Mucosa of descending colon (tissue), 3 donors: ENCODE results near the gene SLC25A25. TPM values are rescaled to one million over a fixed set of nuclear protein-coding genes. Genes with fewer than 3 reads are reported as not detected.

Source experiments
- ATAC-seq: fragments of 200-7000 bp; cut with Tn5 transposase; one replicate; pipeline ENCODE4 v1.9.1; 2020; ENCODE audit warnings: mild to moderate bottlenecking, moderate library complexity
- DNase-seq, 3 donors: peaks; one replicate each; pipeline ENCODE4 v3.0.0-alpha.2; 2020
- H3K36me3 ChIP-seq: fragments of 200-600 bp; one replicate; pipeline ENCODE4 v1.8.0; 2021; ENCODE audit warnings: low read depth, mild to moderate bottlenecking
- H3K4me1 ChIP-seq: fragments of 200-600 bp; one replicate; pipeline ENCODE4 v1.8.0; 2021; ENCODE audit warnings: low read depth, mild to moderate bottlenecking
- H3K4me3 ChIP-seq: fragments of 200-600 bp; one replicate; pipeline ENCODE4 v1.8.0; 2021; ENCODE audit warnings: mild to moderate bottlenecking
- H3K9me3 ChIP-seq: fragments of 200-600 bp; one replicate; pipeline ENCODE4 v1.8.0; 2021; ENCODE audit warnings: mild to moderate bottlenecking
- CTCF ChIP-seq: fragments of 200-600 bp; IDR thresholded peaks from one replicate; pipeline ENCODE4 v1.8.0; 2022; ENCODE audit warnings: antibody characterized with exemption, mild to moderate bottlenecking
- intact Hi-C, 2 donors: fragments of 100-400 bp; cut with DNase I in 1 of 2; cut with micrococcal nuclease in 1 of 2; formaldehyde crosslinking; loops; one replicate each; pipeline versions ENCODE4 v1.11.0 to v1.11.1; 2022; cut with DNase I, micrococcal nuclease
- total RNA-seq, 3 donors: library from RNA; stranded (reverse); fragmentation: NEBNext Ultra II Directional in 2 of 3; extraction: Animal tissue kit (Norgen Biotek cat#: 25700) in 2 of 3; gene quantifications; one replicate each; pipeline versions ENCODE4 v1.2.1 to v1.2.4, GENCODE V29; 2021 to 2023
- donor health status: DM: no; HTN: no; CAD: no; lungs with moderate emphysema.
- donor health status: DM: no; HTN: no; CAD: no.
- donor health status: DM: no; HTN: yes; CAD: no.

SLC25A25 gene
- total RNA-seq, 3 donors from 2014 or later, result 19.1 to 27.3 (median 21.3) TPM

- Histone ChIP-seq H3K36me3 (no peaks in the 10 kb centered on the region), H3K4me3 (no peak overlapping the region), H3K9me3 (no peaks in the 10 kb centered on the region), H3K4me1 (peaks cover 25% of the 10 kb centered on the region)
- intact Hi-C loops, result no loop called here
- TF ChIP-seq CTCF, result no peak
- DNase-seq (peak in 1 of 3 donors; percentile 28), ATAC-seq (no peak)
These were observed 54.8 kb downstream of the SLC25A25 start for GRCh38 chr9:128122809-128123175.

- ATAC-seq (no peak), DNase-seq (peak in 2 of 3 donors; percentile 24 to 52)
- peaks cover 22% of the 10 kb centered on the region for H3K4me1 ChIP-seq
- no peaks in the 10 kb centered on the region for H3K9me3 ChIP-seq
- intact Hi-C loops, result no loop called here
- no peaks in the 10 kb centered on the region for H3K36me3 ChIP-seq
- no peak overlapping the region for H3K4me3 ChIP-seq
- TF ChIP-seq CTCF, result no peak
These were observed 55.5 kb downstream of the SLC25A25 start for GRCh38 chr9:128123451-128124080.

- no peaks in the 10 kb centered on the region for H3K9me3 ChIP-seq
- no peak overlapping the region for H3K4me3 ChIP-seq
- ATAC-seq (no peak), DNase-seq (peak in 2 of 3 donors; percentile 23 to 42)
- H3K4me1 ChIP-seq, result peaks cover 29% of the 10 kb centered on the region
- intact Hi-C loops, result no loop called here
- no peak for TF ChIP-seq CTCF
- H3K36me3 ChIP-seq, result no peaks in the 10 kb centered on the region
These were observed 56.4 kb downstream of the SLC25A25 start for GRCh38 chr9:128124451-128124850.

- Histone ChIP-seq H3K9me3 (no peaks in the 10 kb centered on the region), H3K4me1 (peaks cover 29% of the 10 kb centered on the region), H3K36me3 (no peaks in the 10 kb centered on the region), H3K4me3 (no peak overlapping the region)
- ATAC-seq, result peak; percentile 13
- intact Hi-C loops, result no loop called here
- peak; percentile 49 for TF ChIP-seq CTCF
- peak; percentile 84 to 90 (median 88) for DNase-seq
These were observed 57.0 kb downstream of the SLC25A25 start for GRCh38 chr9:128124873-128125579.

GRCh38 chr9:128125580-128126354, 57.7 kb downstream of the SLC25A25 start:
- H3K36me3 ChIP-seq, result no peaks in the 10 kb centered on the region
- DNase-seq (peak in 2 of 3 donors; percentile 36 to 40), ATAC-seq (no peak)
- intact Hi-C loops, result no loop called here
- no peaks in the 10 kb centered on the region for H3K9me3 ChIP-seq
- no peak for TF ChIP-seq CTCF
- H3K4me1 ChIP-seq, result peaks cover 29% of the 10 kb centered on the region
- H3K4me3 ChIP-seq, result no peak overlapping the region
